ENCODE measurements around the gene C11orf98.
A peak's percentile ranks its signal among the peaks of the same experiment; 100 is the strongest.
"Not testable (repeated sequence)": the region's sequence is repeated elsewhere in the genome, so short reads cannot be mapped to it uniquely, and the experiment has no call there.

The C11orf98 gene

DNA sequence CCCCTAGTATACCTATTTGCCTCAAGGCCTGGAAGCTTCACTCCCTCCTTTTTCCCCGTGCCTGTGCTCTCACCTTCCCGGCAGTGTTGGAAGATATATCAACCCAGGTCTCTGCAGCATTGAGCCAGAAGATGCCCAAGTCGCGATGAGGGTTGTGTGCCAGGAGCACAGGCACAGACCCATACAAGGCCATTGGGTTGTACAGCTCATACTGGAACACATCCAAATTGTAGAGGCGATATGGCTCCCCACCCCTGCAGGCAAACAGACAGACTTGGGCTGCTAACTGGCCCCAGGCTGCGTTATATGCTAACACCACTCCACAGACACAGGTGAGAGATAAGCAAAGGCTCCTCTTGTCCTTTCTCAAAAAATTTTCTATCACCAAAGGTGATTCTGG is 32.5 kb downstream of the C11orf98 start:
- TF ChIP-seq, protein P1, sequence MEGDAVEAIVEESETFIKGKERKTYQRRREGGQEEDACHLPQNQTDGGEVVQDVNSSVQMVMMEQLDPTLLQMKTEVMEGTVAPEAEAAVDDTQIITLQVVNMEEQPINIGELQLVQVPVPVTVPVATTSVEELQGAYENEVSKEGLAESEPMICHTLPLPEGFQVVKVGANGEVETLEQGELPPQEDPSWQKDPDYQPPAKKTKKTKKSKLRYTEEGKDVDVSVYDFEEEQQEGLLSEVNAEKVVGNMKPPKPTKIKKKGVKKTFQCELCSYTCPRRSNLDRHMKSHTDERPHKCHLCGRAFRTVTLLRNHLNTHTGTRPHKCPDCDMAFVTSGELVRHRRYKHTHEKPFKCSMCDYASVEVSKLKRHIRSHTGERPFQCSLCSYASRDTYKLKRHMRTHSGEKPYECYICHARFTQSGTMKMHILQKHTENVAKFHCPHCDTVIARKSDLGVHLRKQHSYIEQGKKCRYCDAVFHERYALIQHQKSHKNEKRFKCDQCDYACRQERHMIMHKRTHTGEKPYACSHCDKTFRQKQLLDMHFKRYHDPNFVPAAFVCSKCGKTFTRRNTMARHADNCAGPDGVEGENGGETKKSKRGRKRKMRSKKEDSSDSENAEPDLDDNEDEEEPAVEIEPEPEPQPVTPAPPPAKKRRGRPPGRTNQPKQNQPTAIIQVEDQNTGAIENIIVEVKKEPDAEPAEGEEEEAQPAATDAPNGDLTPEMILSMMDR (IDR thresholded peaks at IDR 0.05; ENCODE audit: low read depth, low read length), result no peak
- DNase-seq (ENCODE audit: extremely low read depth, low read depth), result no peak

DNA sequence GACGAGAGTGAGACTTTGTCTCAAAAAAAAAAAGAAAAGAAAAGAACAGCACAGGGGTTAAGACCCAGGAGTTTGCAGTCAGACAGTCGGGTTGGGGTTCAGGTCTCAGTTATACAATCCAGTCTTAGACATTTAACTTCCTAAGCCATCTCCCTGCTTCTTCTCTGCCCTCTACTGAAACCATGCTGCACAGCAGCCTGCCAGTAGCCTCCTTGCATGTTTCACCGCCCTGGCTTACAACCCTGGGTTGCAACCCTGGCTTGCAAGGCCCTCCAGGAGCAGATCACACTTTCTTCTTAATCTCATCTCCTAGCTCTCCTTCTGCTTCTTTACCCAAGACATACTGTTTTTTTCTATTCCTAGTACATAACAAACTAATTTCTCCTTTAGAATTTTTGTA is 37.3 kb downstream of the C11orf98 start:
- no peak for DNase-seq (ENCODE audit: extremely low read depth, low read depth)
- TF ChIP-seq, protein P1 (IDR thresholded peaks at IDR 0.05; ENCODE audit: low read depth, low read length), result no peak; the same call in 1 of the 2 replicates

DNA sequence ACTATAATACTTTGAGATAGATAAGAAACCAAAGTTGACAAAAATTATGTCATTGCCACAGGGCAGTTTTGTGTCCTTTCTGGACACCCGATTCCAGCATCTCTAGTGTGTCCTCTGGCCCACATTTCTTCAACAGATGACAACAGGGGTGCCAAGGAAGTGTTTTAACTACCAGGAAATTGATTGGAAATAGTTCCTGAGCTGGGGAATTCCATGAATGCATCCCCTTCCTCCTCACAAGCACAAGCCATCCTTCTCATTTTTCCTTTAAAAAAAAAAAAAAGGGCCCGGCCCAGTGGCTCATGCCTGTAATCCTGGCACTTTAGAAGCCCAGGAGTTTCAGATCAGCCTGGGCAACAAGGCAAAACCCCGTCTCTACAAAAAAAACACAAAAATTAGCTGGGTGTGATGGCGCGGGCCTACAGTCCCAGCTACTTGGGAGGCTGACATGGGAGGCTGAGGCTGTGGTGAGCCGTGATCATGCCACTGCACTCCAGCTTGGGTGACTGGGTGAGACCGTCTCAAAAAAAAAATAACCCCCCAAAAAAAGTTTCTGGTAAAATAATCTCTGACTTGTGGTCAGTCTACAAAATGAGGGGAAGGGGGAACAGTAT is 42.4 kb downstream of the C11orf98 start:
- TF ChIP-seq, protein P1 (IDR thresholded peaks at IDR 0.05; ENCODE audit: low read depth, low read length), result no peak
- no peak for DNase-seq (ENCODE audit: extremely low read depth, low read depth)

DNA sequence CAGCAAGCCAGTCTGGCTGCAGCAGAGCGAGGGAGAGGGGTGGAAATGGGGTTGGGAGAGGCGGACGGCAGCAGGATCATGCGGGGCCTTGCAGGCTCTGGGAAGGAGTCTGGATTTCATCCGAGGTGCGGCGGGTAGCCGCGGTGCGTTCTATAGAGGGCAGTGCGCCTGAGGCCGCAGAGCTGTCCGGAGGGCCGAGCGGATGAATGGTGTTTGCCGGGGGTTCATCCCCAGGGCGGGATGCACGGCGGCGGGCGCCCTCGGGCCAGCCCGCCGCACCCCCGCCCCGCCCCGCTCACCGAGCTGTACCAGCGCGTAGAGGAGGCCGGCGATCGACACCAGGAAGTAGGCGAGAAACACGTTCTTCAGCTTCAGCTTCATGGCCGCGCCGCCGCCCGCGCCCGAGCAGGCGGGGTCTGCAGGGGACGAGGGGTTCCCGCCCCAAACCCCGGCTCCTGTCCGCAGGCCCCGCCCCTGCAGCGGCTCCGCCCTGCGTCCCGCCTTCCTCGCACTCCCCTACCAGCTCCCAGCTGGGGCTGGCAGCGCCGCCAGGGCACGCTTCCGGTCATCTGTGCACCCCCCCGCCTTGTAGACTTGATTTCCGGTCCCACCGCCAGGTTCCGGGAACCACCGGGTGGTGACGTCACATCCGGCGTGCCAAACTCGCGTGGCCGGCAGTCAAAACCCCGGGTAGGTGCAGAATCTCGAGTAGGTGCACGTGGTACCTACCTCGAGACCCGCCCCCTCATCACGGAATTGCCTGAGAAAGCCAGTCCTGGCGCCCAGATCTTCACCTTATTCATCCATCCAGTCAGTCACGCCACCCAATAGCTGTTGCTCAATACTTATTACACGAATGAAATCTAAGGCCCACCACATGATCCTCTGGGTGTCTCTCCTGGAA is 43.2 kb downstream of the C11orf98 start, which contains the start of gene B3GAT3:
Gene B3GAT3 (minus strand): TSS at position 420 of the 904 bp plus-strand sequence. CDS start 39 bp downstream, at position 381.
- TF ChIP-seq, protein P1 (IDR thresholded peaks at IDR 0.05; ENCODE audit: low read depth, low read length), result no peak; the same call in 1 of the 2 replicates
- DNase-seq (ENCODE audit: extremely low read depth, low read depth), result peak; percentile 96

DNA sequence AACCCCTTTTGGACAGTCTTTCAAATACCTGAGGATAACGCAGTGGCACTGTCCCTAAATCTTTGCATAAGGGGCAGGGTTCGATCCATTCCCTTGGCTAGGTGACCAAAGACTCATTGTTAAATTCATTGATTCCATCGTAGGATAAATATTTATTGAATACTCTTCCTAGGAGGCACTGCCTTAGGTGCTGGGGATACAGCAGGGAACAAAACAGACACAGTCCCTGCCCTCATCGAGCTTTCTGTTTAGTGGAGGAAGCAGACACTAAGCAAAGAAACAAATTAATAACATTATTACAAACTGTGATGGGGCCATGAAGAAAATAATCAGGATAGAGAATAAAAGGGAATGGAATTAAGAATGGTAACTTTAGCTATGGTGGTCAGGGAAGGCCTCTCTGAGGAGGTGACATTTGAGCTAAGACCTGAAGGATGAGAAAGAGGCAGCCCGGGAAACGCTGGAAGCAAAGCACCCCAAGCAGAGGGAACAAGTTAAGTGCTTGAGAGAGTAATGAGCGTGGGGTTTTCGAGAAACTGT is 43.9 kb downstream of the C11orf98 start:
- TF ChIP-seq, protein P1 (IDR thresholded peaks at IDR 0.05; ENCODE audit: low read depth, low read length), result no peak
- DNase-seq (ENCODE audit: extremely low read depth, low read depth), result no peak

DNA sequence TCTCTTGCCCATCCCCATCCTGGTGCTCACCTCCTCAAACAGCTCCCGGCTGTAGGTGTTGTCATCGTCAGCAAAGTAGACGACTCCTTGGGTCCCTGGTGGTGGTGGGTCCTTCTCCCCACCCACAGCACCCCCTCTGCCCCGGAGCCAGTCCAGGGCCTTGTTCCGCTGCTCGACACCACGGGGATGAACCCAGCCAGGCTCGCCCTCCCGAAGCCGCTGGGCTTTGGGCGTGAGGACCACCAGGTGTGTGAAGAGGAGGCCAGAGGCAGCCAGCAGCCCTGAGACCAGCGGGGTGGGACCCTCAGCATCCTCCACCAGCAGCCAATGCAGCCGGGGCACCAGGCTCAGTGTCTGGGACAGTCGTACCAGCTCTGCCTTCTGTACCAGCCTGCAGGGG is 48.1 kb downstream of the C11orf98 start:
- DNase-seq (ENCODE audit: extremely low read depth, low read depth), result not testable (repeated sequence)

DNA sequence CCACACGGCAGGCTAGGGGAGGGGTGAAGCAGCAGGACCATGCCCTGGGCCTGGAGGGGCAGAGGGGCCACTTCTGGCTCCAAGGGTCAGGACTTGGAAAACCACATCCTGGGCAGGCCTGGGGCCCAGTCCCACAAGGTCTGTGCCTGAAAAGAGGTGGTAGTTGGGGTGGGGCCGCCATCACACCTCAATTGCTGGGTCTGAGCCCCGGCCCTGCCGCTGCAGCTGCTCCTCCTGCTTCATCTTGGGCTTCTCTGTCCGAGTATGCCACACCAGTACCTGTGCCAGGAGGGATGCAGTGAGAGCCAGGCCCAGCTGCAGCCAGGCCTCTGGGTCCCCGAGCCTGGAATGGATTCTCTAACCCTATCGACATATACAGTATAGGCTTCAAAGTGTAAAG is 49.5 kb downstream of the C11orf98 start:
- DNase-seq (ENCODE audit: extremely low read depth, low read depth), result no peak
- TF ChIP-seq, protein P1 (IDR thresholded peaks at IDR 0.05; ENCODE audit: low read depth, low read length), result no peak

Measured in AG09319 (cell line).